NCI-H748 (cell line): Measurements from ENCODE around the gene GAB2.
A peak's percentile ranks its signal among the peaks of the same experiment; 100 is the strongest.
"Not testable (repeated sequence)": the region's sequence is repeated elsewhere in the genome, so short reads cannot be mapped to it uniquely, and the experiment has no call there.

Source experiments
- DNase-seq: peaks from one replicate; lab custom pipeline; 2025; ENCODE audit not compliant: unreplicated experiment; lab: John Stamatoyannopoulos, UW

GAB2 gene

GRCh38 chr11:78318321-78319114 is 99.1 kb downstream of the GAB2 start:
- peak; percentile 45 for DNase-seq

- no peak for DNase-seq
Observed at GRCh38 chr11:78315724-78316123, 101.9 kb downstream of the GAB2 start.

- no peak for DNase-seq
Observed at GRCh38 chr11:78314762-78315161, 102.9 kb downstream of the GAB2 start.

- DNase-seq = no peak
Observed at GRCh38 chr11:78313898-78314297, 103.7 kb downstream of the GAB2 start.

GRCh38 chr11:78313181-78313795 is 104.3 kb downstream of the GAB2 start:
- no peak for DNase-seq

- no peak for DNase-seq
Observed at GRCh38 chr11:78312712-78313111, 104.9 kb downstream of the GAB2 start.

DNA sequence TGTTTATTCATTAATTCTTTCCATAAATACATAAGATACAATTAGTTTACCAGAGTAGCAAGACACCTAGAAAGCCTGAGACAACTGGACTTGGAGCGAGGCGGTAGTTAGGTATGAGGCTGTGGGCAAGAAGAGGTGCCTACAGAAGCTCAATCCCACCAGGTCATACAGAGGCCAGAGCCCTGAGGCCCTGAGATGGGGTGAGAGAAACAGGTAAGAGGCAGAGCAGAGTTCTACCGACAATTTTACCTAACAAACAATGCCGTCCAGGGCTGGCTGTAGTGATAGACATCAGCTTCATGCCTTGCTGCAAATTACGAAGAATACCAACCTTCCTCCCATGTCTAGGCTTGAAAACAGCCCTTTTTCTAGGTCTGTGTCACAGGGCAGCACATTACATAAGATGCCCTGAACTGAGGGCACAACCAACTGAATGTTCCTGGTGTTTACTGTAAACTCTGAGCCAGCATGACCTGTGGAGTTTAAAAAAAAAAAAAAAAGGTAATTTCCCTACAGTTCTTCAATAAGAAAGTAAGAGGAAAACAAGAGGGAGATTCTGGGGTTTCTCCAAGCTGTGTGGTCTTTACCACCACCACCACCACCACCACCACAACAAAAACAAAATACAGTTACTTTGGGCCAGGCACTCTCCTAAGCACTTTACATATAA is 105.8 kb downstream of the GAB2 start:
- no peak for DNase-seq

DNA sequence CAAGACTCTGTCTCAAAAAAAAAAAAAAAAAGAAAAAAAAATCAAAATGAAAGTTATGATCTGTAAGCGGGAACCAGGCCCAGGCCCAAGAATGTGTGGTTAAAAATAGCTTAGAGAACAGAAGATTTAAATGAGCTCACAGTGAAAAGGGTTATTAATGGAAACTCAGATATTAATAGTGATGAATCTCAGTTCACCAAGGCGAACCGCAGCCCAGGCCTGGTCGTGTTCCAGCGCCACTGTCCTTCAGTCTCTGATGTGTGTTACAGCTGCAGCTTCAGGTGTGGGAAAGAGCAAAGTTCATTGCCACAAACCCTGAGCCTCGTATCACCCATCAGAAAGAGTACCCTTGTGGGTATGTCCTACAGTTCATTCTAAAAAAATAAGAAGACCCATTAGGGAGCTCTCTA is 107.1 kb downstream of the GAB2 start:
- DNase-seq = no peak

GRCh38 chr11:78304201-78304600 is 113.4 kb downstream of the GAB2 start:
- DNase-seq = no peak

- no peak for DNase-seq
Observed at GRCh38 chr11:78300108-78300839, 117.3 kb downstream of the GAB2 start.

DNA sequence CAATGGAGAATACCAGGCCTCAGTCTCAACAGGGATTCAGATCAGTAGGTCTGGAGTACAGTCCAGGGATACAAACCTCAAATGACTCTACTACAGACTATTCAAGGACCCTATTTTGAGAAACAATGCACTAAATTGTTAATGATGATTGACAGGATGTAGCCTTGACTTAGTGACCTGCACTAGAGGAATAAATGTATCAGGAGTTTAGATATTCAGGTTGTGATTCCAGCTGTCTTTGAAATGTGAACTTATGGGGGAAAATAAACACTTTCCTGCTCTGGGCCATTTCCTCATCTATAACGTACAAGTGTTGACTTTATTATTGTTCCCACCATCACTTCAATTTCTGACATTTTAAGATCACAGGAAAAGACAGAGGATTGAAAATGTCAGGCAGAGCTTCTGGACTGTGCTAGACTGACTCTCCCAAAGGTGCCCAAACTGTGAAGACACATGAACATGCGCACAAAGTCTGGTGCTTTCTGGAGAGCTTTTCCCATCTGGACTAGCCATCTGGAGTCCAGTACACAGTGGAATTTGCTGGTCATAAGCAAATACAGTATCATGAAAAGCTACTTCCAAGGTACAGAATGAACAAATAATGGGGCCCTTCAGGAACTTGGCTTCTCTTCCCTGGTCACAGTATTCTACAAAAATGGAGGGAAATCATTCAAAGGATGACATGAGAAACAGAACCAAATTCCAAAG is 118.5 kb downstream of the GAB2 start:
- no peak for DNase-seq

DNA sequence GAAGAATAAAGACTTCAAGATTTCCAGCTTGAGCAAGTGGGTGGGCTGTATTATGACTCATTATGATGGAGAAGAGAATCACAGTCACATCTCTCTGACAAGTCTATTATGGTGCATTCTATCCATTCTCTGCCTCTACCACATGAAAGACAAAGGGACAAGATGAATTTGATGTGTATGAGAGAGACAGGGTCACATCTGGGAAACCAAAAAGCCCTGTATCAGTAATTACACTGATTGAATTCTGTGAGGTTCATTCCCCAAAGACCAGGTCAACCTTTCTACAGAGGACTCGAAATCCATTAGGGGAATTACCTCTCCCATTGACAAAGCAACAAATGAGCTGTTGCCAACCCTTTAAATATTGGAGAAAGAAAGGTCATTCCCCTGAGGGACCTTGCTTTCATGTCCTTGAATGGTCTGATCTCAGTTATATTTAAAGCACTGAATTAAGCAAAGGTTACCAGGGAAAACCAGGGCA is 119.3 kb downstream of the GAB2 start:
- no peak for DNase-seq

- peak; percentile 10 for DNase-seq
Observed at GRCh38 chr11:78295991-78296930, 121.4 kb downstream of the GAB2 start.

- no peak for DNase-seq
Observed at GRCh38 chr11:78295347-78295746, 122.3 kb downstream of the GAB2 start.

DNA sequence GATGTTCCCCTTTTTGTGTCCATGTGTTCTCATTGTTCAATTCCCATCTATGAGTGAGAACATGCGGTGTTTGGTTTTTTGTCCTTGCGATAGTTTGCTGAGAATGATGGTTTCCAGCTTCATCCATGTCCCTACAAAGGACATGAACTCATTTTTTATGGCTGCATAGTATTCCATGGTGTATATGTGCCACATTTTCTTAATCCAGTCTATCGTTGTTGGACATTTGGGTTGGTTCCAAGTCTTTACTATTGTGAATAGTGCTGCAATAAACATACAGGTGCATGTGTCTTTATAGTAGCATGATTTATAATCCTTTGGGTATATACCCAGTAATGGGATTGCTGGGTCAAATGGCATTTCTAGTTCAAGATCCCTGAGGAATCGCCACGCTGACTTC is 123.5 kb downstream of the GAB2 start:
- not testable (repeated sequence) for DNase-seq

GRCh38 chr11:78293536-78293935 is 124.1 kb downstream of the GAB2 start:
- DNase-seq = no peak

GRCh38 chr11:78292109-78292803 is 125.4 kb downstream of the GAB2 start:
- DNase-seq = no peak

DNA sequence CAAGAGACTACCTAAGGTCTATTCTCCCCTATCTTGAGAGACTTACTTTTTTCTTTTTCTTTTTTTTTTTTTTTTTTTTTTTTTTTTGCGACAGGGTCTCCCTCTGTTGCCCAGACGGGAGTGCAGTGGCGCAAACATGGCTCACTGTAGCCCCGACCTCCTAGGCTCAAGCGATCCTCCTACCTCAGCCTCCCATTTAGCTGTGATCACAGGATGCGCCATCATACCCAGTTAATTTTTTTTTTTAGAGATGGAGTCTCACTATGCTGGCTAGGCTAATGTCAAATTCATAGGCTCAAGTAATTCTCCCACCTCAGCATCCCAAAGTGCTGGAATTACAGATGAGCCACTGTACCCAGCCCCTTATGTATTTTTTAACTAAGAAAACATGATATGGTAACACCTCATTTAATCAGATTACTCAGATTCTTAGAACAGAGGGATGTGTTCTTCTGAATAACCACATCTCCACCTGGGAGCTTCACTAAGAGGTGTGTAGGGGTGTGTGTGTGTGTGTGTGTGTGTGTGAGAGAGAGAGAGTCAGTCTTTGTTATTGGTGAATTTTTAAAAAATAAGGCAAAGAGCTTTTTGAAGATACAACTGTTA is 126.0 kb downstream of the GAB2 start:
- DNase-seq = no peak
